Measurements from ENCODE around the gene HOXC12.

DNA sequence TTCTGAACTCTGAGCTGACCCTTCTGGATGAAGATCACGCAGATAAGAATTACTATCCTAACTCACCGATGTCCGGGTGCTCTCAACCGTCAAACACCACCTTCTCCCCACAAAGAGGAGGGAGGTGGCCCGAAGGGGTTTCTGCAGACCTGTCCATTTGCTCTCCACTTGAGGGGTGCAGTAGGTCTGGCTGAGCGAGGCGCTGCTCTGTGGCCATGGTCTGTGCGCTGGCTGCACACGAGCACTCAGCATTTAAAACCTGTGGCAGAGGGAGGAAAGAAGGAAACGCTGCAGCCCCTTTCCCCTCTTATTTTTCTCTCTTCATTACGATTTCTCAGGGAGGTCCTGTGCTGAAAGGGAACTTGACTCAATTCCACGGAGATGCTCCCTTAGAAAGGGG lies 17.6 kb upstream of the HOXC12 start:
- TF ChIP-seq CTCF (IDR thresholded peaks at IDR 0.05) (no peak), TCF7 (CRISPR knock-in tag; IDR thresholded peaks at IDR 0.05; ENCODE audit: low read depth) (no peak), ETV6 (CRISPR knock-in tag; IDR thresholded peaks at IDR 0.05) (no peak), MYBL2 (CRISPR knock-in tag; IDR thresholded peaks at IDR 0.05) (no peak), ATF1 (CRISPR knock-in tag; IDR thresholded peaks at IDR 0.05) (no peak), USF2 (CRISPR knock-in tag; IDR thresholded peaks at IDR 0.05) (no peak), HMGXB4 (CRISPR knock-in tag; IDR thresholded peaks at IDR 0.05) (no peak), ATF6 (CRISPR knock-in tag; IDR thresholded peaks at IDR 0.05) (no peak), ZNF121 (CRISPR knock-in tag; IDR thresholded peaks at IDR 0.05) (no peak), E2F4 (CRISPR knock-in tag; IDR thresholded peaks at IDR 0.05; ENCODE audit: borderline replicate concordance, low read depth) (no peak)
- TF ChIP-seq, protein P1, sequence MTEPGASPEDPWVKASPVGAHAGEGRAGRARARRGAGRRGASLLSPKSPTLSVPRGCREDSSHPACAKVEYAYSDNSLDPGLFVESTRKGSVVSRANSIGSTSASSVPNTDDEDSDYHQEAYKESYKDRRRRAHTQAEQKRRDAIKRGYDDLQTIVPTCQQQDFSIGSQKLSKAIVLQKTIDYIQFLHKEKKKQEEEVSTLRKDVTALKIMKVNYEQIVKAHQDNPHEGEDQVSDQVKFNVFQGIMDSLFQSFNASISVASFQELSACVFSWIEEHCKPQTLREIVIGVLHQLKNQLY (CRISPR knock-in tag; IDR thresholded peaks at IDR 0.05): no peak
- TF ChIP-seq, protein P2, sequence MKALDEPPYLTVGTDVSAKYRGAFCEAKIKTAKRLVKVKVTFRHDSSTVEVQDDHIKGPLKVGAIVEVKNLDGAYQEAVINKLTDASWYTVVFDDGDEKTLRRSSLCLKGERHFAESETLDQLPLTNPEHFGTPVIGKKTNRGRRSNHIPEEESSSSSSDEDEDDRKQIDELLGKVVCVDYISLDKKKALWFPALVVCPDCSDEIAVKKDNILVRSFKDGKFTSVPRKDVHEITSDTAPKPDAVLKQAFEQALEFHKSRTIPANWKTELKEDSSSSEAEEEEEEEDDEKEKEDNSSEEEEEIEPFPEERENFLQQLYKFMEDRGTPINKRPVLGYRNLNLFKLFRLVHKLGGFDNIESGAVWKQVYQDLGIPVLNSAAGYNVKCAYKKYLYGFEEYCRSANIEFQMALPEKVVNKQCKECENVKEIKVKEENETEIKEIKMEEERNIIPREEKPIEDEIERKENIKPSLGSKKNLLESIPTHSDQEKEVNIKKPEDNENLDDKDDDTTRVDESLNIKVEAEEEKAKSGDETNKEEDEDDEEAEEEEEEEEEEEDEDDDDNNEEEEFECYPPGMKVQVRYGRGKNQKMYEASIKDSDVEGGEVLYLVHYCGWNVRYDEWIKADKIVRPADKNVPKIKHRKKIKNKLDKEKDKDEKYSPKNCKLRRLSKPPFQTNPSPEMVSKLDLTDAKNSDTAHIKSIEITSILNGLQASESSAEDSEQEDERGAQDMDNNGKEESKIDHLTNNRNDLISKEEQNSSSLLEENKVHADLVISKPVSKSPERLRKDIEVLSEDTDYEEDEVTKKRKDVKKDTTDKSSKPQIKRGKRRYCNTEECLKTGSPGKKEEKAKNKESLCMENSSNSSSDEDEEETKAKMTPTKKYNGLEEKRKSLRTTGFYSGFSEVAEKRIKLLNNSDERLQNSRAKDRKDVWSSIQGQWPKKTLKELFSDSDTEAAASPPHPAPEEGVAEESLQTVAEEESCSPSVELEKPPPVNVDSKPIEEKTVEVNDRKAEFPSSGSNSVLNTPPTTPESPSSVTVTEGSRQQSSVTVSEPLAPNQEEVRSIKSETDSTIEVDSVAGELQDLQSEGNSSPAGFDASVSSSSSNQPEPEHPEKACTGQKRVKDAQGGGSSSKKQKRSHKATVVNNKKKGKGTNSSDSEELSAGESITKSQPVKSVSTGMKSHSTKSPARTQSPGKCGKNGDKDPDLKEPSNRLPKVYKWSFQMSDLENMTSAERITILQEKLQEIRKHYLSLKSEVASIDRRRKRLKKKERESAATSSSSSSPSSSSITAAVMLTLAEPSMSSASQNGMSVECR (CRISPR knock-in tag; IDR thresholded peaks at IDR 0.05; ENCODE audit: borderline replicate concordance): no peak

Data from WTC11 (cell line).